ENCODE measurements around the gene B3GNT9. TPM values are rescaled to one million over a fixed set of nuclear protein-coding genes. Genes with fewer than 3 reads are reported as not detected.
"Not testable (repeated sequence)": the region's sequence is repeated elsewhere in the genome, so short reads cannot be mapped to it uniquely, and the experiment has no call there.

Gene B3GNT9
- total and polyA plus RNA-seq, 9 donors, result 7.7 to 18.8 (median 13.1) TPM

- 97% methylated on average over 13 of the region's 13 CpGs for WGBS (ENCODE audit: insufficient coverage)
- Histone ChIP-seq H3K4me1 (ENCODE audit: control insufficient read depth, insufficient read depth, low read length) (no peaks in the 10 kb centered on the region), H3K4me3 (ENCODE audit: low read length) (no peak overlapping the region), H3K27me3 (ENCODE audit: control insufficient read depth, insufficient read depth, low read length) (no peaks in the 10 kb centered on the region), H3K27ac (ENCODE audit: low read length) (no peak overlapping the region), H3K36me3 (ENCODE audit: control insufficient read depth, insufficient read depth, low read length) (peaks cover 87% of the 10 kb centered on the region), H3K9me3 (replicated peaks; ENCODE audit: control insufficient read depth, low read depth, low read length) (no peaks in the 10 kb centered on the region)
- no peak for DNase-seq
These were observed 9.4 kb downstream of the B3GNT9 start for GRCh38 chr16:67141391-67141790.

DNA sequence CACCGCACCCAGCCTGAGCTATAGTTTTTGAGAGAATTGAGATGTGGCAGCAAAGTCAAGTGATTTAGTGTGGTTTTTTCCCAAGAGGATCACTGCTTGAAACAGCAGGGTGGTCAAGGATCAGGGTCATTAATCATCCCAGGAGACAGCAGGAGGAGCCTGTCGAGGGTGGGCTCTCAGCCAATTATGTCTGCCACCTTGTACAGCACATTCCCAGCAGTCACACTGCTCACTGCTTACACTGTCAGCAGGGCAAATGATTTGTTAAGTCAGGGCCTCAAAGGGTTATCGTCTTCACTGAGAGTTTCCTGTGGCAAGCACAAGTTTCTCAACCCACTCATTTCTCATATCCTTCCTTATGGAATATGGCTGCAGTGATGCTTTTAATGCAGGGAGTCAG, 13.2 kb downstream of the B3GNT9 start:
- no peaks in the 10 kb centered on the region for H3K4me1 ChIP-seq (ENCODE audit: control insufficient read depth, insufficient read depth, low read length)
- DNase-seq, result no peak
- 100% methylated on average over 1 of the region's 3 CpGs for WGBS (ENCODE audit: insufficient coverage)
- H3K9me3 ChIP-seq (replicated peaks; ENCODE audit: control insufficient read depth, low read depth, low read length), result no peaks in the 10 kb centered on the region
- peaks cover 80% of the 10 kb centered on the region for H3K36me3 ChIP-seq (ENCODE audit: control insufficient read depth, insufficient read depth, low read length)
- no peaks in the 10 kb centered on the region for H3K27me3 ChIP-seq (ENCODE audit: control insufficient read depth, insufficient read depth, low read length)
- H3K27ac ChIP-seq (ENCODE audit: low read length), result no peak overlapping the region
- no peak overlapping the region for H3K4me3 ChIP-seq (ENCODE audit: low read length)

DNA sequence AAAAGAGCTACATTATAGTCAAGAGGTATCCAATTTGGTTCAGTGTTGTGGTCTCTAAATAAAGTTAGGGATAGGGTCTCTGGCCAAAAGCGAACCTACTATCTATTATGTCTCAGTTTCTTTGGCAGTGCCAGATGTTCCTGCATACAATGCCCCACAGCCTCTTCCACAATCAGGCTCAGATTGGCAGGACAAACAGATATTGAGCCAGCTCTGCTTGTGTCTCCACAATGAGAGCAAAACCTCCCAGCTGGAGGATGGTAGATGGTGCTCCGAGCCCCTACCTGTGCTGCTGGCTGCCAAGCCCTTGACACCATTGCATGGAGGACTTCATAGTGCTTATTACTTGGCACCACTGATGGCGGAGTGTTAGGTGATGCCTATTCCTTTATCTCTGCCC, 21.4 kb downstream of the B3GNT9 start:
- Histone ChIP-seq H3K36me3 (ENCODE audit: control insufficient read depth, insufficient read depth, low read length) (peaks cover 50% of the 10 kb centered on the region), H3K27me3 (ENCODE audit: control insufficient read depth, insufficient read depth, low read length) (no peaks in the 10 kb centered on the region), H3K9me3 (replicated peaks; ENCODE audit: control insufficient read depth, low read depth, low read length) (no peaks in the 10 kb centered on the region), H3K4me3 (ENCODE audit: low read length) (no peak overlapping the region), H3K27ac (ENCODE audit: low read length) (no peak overlapping the region), H3K4me1 (ENCODE audit: control insufficient read depth, insufficient read depth, low read length) (peaks cover 7% of the 10 kb centered on the region)
- 100% methylated on average over 2 of the region's 3 CpGs for WGBS (ENCODE audit: insufficient coverage)
- DNase-seq, result no peak

DNA sequence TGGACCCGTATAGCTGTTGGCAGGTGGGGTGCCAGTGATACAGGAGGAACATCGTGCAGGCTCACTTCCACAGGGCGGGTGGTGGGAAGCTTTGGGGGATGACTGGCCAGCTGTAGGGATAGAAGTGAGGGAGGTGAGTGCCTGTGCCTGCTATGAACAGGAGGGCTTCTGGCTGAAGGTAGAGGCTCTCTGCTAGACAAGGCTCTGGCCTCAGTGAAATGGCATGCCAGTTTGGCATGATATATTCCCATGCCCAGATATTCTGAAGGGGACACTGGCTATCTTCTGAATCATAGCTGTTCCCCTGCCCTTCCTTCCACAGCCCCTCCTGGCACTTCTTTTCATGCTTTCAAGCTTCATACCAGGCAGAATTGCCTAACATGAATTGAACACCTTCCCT, 21.9 kb downstream of the B3GNT9 start:
- 88% methylated on average over 3 of the region's 3 CpGs for WGBS (ENCODE audit: insufficient coverage)
- H3K9me3 ChIP-seq (replicated peaks; ENCODE audit: control insufficient read depth, low read depth, low read length), result no peaks in the 10 kb centered on the region
- DNase-seq, result no peak
- no peak overlapping the region for H3K27ac ChIP-seq (ENCODE audit: low read length)
- peaks cover 7% of the 10 kb centered on the region for H3K4me1 ChIP-seq (ENCODE audit: control insufficient read depth, insufficient read depth, low read length)
- peaks cover 50% of the 10 kb centered on the region for H3K36me3 ChIP-seq (ENCODE audit: control insufficient read depth, insufficient read depth, low read length)
- H3K4me3 ChIP-seq (ENCODE audit: low read length), result no peak overlapping the region
- H3K27me3 ChIP-seq (ENCODE audit: control insufficient read depth, insufficient read depth, low read length), result no peaks in the 10 kb centered on the region

GRCh38 chr16:67128417-67128816, 22.4 kb downstream of the B3GNT9 start:
- no peaks in the 10 kb centered on the region for H3K27me3 ChIP-seq (ENCODE audit: control insufficient read depth, insufficient read depth, low read length)
- H3K27ac ChIP-seq (ENCODE audit: low read length), result no peak overlapping the region
- no peak for DNase-seq
- no peaks in the 10 kb centered on the region for H3K9me3 ChIP-seq (replicated peaks; ENCODE audit: control insufficient read depth, low read depth, low read length)
- H3K36me3 ChIP-seq (ENCODE audit: control insufficient read depth, insufficient read depth, low read length), result peaks cover 48% of the 10 kb centered on the region
- H3K4me3 ChIP-seq (ENCODE audit: low read length), result no peak overlapping the region
- peaks cover 7% of the 10 kb centered on the region for H3K4me1 ChIP-seq (ENCODE audit: control insufficient read depth, insufficient read depth, low read length)

GRCh38 chr16:67122799-67123198, 28.0 kb downstream of the B3GNT9 start:
- WGBS (ENCODE audit: insufficient coverage), result 83% methylated on average over 1 of the region's 5 CpGs
- H3K36me3 ChIP-seq (ENCODE audit: control insufficient read depth, insufficient read depth, low read length), result peaks cover 49% of the 10 kb centered on the region
- not testable (repeated sequence) for H3K9me3 ChIP-seq (replicated peaks; ENCODE audit: control insufficient read depth, low read depth, low read length)

GRCh38 chr16:67120025-67120424, 30.8 kb downstream of the B3GNT9 start:
- no peaks in the 10 kb centered on the region for H3K9me3 ChIP-seq (replicated peaks; ENCODE audit: control insufficient read depth, low read depth, low read length)
- H3K4me1 ChIP-seq (ENCODE audit: control insufficient read depth, insufficient read depth, low read length), result no peaks in the 10 kb centered on the region
- H3K27me3 ChIP-seq (ENCODE audit: control insufficient read depth, insufficient read depth, low read length), result no peaks in the 10 kb centered on the region
- no peak overlapping the region for H3K27ac ChIP-seq (ENCODE audit: low read length)
- 100% methylated on average over 1 of the region's 5 CpGs for WGBS (ENCODE audit: insufficient coverage)
- no peak overlapping the region for H3K4me3 ChIP-seq (ENCODE audit: low read length)
- DNase-seq, result no peak
- peaks cover 45% of the 10 kb centered on the region for H3K36me3 ChIP-seq (ENCODE audit: control insufficient read depth, insufficient read depth, low read length)

More at GRCh38 chr16:67122799-67123198, 28.0 kb downstream of the B3GNT9 start:
- not testable (repeated sequence) for H3K4me1 ChIP-seq (ENCODE audit: control insufficient read depth, insufficient read depth, low read length); DNase-seq; H3K27ac ChIP-seq (ENCODE audit: low read length); H3K27me3 ChIP-seq (ENCODE audit: control insufficient read depth, insufficient read depth, low read length); H3K4me3 ChIP-seq (ENCODE audit: low read length)

DNA sequence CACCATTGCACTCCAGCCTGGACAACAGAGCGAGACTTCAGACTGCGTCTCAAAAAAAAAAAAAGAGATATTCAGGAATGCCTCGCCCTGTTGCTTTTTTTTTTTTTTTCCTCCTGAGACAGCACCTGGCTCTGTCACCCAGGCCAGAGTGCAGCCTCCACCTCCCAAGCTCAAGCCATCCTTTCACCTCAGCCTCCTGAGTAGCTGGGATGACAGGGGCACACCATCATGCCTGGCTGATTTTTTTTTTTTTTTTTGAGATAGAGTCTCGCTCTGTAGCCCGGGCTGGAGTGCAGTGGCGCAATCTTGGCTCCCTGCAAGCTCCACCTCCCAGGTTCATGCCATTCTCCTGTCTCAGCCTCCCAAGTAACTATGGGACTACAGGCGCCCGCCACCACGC, 33.1 kb downstream of the B3GNT9 start:
- no peaks in the 10 kb centered on the region for H3K27me3 ChIP-seq (ENCODE audit: control insufficient read depth, insufficient read depth, low read length)
- no peak overlapping the region for H3K27ac ChIP-seq (ENCODE audit: low read length)
- 94% methylated on average over 2 of the region's 9 CpGs for WGBS (ENCODE audit: insufficient coverage)
- H3K36me3 ChIP-seq (ENCODE audit: control insufficient read depth, insufficient read depth, low read length), result peaks cover 38% of the 10 kb centered on the region
- no peak overlapping the region for H3K4me3 ChIP-seq (ENCODE audit: low read length)
- H3K9me3 ChIP-seq (replicated peaks; ENCODE audit: control insufficient read depth, low read depth, low read length), result no peaks in the 10 kb centered on the region
- no peaks in the 10 kb centered on the region for H3K4me1 ChIP-seq (ENCODE audit: control insufficient read depth, insufficient read depth, low read length)
- DNase-seq, result no peak

DNA sequence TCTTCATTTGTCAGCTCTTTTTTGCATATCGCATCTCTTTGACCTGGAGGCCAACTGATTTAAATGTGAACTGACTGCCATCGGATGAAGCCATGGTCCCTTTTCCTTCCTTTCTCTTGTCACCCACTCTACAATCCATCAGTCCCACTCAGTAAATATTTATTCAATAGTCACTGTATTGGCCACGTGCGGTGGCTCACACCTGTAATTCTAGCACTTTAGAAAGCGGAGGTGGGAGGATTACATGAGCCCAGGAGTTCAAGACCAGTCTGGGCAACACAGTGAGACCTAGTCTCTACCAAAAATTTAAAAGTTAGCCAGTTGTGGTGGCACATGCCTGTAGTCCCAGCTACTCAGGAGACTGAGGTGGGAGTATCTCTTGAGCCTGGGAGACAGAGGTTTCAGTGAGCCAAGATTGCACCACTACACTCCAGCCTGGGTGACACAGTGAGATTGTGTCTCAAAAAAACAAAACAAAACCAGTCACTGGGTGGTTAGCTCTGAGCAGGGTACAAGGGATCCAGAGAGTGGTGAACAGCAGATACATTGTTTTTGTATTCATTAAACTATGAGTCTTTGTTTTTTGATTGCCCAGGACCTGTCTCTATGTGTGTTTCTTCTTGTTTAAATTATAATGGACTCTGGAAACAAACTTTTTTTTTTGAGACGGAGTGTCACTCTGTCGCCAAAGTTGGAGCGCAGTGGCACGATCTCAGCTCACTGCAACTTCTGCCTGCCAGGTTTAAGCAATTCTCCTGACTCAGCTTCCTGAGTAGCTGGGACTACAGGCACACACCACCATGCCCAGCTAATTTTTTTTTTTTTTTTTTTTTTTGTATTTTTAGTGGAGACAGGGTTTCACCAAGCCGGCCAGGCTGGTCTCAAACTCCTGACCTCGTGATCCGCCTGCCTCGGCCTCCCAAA, 34.1 kb downstream of the B3GNT9 start:
- DNase-seq, result no peak
- Histone ChIP-seq H3K4me3 (ENCODE audit: low read length) (no peak overlapping the region), H3K4me1 (ENCODE audit: control insufficient read depth, insufficient read depth, low read length) (peaks cover under 1% of the 10 kb centered on the region), H3K36me3 (ENCODE audit: control insufficient read depth, insufficient read depth, low read length) (peaks cover 36% of the 10 kb centered on the region), H3K27me3 (ENCODE audit: control insufficient read depth, insufficient read depth, low read length) (no peaks in the 10 kb centered on the region), H3K27ac (ENCODE audit: low read length) (no peak overlapping the region), H3K9me3 (replicated peaks; ENCODE audit: control insufficient read depth, low read depth, low read length) (no peaks in the 10 kb centered on the region)
- 93% methylated on average over 5 of the region's 13 CpGs for WGBS (ENCODE audit: insufficient coverage)

- DNase-seq, result no peak
- peaks cover 10% of the 10 kb centered on the region for H3K4me1 ChIP-seq (ENCODE audit: control insufficient read depth, insufficient read depth, low read length)
- 88% methylated on average over 4 of the region's 7 CpGs for WGBS (ENCODE audit: insufficient coverage)
- peaks cover 31% of the 10 kb centered on the region for H3K36me3 ChIP-seq (ENCODE audit: control insufficient read depth, insufficient read depth, low read length)
- no peak overlapping the region for H3K4me3 ChIP-seq (ENCODE audit: low read length)
- H3K9me3 ChIP-seq (replicated peaks; ENCODE audit: control insufficient read depth, low read depth, low read length), result no peaks in the 10 kb centered on the region
- no peak overlapping the region for H3K27ac ChIP-seq (ENCODE audit: low read length)
- H3K27me3 ChIP-seq (ENCODE audit: control insufficient read depth, insufficient read depth, low read length), result no peaks in the 10 kb centered on the region
These were observed 35.2 kb downstream of the B3GNT9 start for GRCh38 chr16:67115639-67116038.
